Measurements from ENCODE around the gene ANGPTL1.
A peak's percentile ranks its signal among the peaks of the same experiment; 100 is the strongest.
"Not testable (repeated sequence)": the region's sequence is repeated elsewhere in the genome, so short reads cannot be mapped to it uniquely, and the experiment has no call there.

ANGPTL1 gene

DNA sequence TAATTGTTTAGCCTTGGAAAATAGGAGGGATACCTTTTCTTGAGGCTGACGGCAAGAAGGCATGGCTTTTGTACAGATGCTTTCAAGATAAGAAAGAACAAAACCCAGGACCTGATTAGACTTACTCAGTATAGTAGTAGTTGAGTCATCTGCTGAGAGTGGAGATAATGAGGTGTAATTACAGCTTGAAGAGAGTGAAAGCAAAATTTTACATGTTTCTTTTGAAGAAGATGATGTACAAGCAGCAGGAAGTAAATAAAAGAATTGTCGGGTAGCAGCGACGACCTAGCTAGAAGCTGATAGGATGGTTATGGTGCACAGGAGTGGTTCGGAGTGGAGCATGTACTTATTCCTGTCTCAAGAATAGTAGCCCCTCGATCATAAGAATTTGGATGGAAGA lies 6.6 kb downstream of the ANGPTL1 start:
- DNase-seq, result no peak

DNA sequence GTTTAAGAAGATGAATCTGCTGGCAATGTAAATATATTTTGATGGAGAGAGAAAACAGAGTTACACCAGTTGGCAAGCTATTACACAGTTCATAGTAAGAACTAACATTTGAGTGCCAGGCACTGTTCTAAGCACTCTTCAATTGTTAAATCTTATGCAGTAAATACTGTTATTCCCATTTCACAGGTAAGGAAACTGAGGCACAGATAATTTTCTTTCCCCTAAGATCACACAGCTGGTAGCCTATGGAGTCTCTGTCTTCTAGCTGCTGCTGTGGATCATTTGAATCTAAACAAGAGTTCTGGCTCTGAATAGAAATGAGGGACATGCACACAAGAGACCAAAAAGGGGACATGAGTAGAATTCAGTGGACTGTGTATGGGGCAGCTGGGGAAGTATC lies 8.0 kb downstream of the ANGPTL1 start:
- no peak for DNase-seq

DNA sequence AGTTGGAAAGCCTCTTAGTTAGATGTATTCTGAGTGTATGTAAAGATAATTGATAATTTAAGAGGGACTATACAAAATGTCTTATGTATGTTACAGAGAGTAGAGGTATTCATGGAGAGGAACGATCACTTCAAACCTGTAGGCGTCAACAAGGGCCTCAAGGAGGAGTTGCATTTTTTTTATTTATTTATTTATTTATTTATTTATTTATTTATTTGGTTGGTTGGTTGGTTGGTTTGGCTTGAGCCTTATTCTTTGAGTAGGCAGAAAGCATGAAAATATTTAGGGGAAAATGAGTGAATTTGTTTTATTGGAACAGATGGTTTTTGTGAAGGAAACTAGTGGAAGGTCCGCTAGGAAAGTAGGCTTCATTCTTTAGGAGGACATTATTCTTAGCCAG lies 8.5 kb downstream of the ANGPTL1 start:
- DNase-seq, result no peak

DNA sequence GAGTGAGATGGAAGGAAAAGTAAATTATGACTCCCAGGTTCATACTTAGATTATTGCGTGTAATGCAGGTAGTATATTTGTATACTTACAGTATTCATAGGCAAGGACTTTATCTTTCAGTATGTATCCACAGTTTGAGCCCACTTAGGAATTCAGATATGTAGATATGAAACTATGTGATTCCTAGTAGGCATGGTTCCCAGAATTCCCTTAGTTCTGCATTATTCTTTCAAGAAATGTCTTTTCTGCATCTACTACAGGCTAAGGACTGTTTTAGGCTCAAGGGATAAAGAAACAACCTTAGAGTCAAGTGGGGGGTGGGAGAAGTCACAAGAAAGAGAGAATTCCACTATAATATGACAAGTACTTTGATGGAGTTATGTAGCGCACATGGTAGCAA lies 13.8 kb downstream of the ANGPTL1 start:
- no peak for DNase-seq

DNA sequence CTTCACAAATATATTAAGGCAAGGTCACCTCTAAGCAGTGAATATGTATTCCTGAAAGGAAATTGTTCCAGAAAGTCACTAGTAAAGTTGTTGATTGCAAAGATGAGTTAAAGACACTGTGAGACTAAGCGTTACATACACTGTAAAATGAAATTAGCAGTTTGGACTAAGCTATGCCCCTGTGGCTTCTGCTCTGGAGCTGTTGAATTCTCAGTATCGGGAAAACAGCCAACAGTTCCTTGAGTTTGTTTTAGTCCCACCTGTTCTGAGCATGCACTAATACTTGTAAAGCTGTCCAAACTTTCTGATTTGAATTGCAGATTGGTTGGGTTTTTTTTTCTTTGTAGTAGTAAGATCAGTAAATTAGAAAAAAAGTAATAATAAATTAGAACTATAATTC lies 21.0 kb downstream of the ANGPTL1 start:
- no peak for DNase-seq

DNA sequence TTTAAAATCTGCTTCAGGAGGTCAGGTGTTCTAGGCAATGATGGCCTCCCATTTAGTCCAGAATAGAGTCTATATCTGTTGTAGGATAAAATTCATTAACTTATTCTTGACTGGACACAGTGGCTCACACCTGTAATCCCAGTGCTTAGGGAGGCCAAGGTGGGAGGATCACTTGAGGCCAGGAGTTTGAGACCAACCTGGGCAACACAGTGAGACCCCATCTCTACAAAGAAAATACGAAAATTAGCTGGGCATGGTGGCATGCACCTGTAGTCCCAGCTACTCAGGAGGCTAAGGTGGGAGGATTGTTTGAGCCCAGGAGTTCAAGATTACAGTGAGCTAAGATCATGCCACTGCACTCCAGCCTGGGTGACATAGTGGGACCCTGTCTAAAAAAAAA lies 23.0 kb downstream of the ANGPTL1 start:
- not testable (repeated sequence) for DNase-seq

DNA sequence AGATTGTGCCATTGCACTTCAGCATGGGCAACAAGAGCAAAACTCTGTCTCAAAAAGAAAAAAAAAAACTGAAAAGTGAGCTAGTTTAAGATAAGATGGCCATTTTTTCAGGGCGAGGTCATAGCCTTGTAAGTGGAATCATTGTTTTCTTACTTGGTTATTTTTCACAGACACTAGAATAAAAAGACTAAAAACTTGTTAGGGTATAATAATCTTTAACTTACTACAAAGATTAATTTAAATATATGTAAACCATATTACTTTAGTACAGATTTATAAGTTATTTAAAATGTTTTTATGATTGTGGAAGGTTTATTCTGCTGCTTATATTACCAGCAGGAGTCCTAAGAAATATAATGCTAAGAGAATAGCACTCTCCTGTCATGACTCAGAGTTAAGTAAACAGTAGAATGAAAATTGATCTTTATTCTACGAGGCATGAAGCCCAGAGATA lies 23.5 kb downstream of the ANGPTL1 start:
- DNase-seq, result peak; percentile 23

DNA sequence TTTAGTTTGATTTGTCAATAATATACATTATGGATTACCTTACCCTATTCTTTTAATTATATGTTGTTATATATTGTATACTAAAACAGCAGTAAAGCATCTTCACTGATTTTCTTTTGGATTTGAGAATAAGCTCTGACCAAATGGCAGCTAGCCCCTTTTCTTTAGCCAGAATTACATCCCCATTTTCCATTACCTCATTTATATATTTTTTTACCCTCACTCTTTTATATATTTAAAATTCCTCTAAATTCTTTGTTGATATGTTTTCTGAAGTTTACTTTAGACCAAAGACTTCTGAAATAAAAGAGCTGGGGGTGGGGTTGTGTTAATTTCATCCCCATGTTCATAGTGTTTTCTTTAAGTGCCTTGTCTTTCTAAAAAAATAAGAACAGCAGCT lies 24.6 kb downstream of the ANGPTL1 start:
- no peak for DNase-seq

DNA sequence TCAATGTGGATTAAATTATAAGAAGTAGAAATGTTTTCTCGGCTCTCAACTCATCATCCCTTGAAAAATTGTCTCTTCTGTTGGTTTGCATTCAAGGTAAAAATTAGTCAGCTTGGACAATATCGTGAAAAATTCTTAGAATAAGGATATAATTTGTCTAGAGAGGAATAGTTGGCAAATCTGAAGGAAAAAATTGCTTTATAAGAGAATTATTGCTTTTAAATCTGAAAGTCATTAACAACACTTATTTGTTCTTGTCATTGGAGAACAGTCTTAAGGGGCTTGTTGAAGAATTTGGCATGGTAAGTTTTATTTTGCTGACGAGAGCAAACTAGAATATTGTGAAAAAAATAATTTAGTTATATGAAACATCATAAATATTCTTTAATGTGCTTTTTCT lies 26.4 kb downstream of the ANGPTL1 start:
- DNase-seq, result no peak

DNA sequence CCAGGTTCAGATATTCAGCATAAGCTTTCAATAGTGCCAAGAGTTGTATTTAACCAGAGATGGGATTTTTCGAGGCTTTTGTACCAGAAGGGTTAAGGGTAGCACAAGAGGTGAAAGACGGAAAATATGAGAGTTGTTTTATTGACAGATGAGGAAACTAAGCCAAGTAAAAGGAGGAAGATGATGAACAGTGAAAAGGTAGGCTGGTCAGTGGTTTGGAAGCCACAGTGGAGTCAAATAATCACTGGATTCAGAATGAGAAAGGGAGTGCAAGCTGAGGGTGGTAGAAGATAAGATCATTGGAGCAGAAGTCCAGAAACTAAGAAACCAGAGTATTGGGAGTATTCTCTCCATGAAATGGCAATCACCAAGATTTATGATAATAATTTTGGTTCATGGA lies 45.7 kb downstream of the ANGPTL1 start:
- no peak for DNase-seq

DNA sequence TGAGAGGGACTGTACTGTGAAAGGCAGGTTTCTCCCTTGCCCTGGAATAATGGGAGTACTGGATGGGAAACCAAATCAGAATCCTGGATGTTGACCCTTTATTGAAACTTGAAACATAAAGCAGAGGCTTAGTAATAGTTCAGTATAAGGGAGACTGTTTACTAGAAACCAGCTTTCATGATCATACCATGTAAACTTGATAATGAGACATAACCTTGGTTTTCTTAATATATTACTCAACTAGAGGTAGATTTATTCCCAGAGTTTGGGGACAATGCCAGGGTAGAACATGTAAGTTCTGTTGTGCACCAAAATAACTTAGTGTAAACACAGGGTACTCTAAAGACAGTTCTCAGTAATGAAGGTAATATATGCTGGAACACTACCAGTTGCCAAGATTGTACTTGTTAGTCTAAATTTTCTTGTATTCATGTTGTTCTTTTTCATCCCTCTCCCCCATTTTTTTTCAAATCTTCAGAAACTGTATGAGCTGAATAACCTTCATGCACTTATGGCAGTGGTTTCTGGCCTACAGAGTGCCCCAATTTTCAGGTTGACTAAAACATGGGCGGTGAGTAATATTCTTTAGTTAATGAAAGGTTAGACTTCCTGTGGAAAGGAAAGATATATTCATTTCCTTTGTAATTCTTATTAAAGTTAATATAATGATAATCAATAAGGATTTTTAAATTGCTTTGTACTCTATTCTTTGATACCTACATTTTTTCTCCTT lies 49.6 kb downstream of the ANGPTL1 start:
- DNase-seq, result no peak

DNA sequence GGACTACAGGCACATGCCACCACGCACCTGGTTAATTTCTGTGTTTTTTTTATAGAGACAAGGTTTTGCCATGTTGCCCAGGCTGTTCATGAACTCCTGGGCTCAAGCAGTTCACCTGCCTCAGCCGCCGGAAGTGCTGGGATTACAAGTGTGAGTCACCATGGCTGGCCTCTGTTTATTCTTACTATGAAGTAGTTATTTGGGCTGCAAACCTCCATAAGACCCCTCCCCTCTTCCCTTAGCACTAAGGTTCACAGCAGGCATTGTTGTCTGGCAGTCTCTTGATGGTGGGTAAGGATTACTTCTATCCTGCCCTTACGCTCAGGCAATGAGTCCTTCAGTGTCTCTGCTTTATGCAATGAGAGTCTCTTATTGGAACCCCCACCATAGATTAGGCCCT lies 51.8 kb downstream of the ANGPTL1 start:
- DNase-seq, result no peak

DNA sequence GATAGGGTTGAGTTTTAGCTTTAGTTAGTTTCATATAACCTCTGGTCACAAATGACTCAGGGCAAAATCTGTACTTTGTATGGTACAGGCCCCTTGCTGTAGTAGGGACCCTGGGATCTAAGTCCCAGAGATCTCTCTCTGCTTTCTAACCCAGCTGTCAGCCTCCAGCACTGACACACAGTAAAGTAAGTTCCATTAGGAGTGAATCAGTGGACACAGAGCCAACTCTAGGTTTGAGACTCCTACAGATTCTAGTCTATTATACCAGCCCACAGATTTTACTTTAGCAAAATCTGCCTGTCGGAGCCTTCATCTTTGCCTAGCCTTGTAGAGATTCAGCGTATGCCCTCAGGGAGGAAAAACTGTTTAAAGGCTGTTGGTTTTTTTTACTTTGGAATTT lies 52.5 kb downstream of the ANGPTL1 start:
- no peak for DNase-seq

DNA sequence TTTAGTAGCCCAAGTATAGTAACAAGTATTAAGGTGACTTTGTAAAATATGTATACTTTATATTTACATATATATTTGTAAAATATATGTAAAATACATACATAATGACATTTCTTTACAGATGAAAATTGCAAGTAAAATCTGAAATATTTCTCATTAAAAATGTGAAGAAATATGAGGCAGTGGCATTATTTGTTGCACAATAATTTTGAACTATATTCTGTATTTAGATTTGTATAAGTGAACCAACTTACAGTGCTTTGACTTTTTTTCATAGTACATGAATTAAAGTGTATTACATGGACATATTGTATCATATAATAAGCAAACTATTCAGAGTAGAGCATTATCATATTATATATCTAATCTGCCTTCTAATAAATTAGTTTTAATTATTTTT lies 60.3 kb downstream of the ANGPTL1 start:
- no peak for DNase-seq

DNA sequence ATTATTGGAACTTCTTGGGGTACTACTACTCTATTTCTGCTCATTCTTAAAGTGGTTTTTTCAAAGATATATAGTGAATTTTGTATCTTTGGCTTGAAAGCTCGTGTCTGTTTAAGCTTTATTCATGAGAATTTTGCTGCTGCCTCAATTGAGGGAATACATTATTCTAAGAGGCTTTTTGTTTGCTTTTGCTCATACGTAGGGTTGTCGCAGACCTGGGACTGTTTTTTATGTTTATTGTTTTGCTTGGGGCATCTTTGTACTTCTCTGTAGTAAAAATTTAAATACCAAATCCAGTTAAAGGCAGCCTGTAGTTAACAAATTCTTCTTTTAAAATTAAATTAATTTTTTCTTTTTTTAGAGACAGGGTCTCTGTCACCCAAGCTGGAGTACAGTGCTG lies 62.3 kb downstream of the ANGPTL1 start:
- no peak for DNase-seq

DNA sequence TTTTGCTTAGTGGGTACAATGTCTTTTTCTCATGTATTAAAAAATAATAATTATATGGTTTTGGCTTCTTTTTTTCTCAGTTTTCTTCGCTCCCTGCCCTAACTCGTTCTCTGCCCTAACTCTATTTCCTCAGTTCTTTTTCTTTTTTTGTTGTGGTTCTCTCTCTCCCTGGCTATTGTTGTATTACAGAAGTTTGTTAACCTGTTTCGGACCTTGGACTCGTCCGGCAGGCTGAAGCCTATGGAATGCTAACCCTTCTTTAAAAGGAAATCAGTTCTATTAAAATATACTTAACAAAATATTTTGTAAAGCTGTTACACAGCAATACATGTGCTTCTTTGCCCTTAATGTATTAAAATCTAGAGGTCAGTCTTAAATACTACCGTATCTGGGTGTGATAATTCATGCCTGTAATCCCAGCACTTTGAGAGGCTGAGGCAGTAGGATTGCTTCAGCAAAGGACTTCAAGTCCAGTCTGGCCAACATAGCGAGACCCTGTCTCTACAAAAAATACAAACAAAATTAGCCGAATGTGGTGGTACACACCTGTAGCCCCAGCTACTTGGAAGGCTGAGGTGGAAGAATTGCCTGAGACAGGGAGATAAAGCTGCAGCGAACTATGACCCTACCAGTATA lies 64.1 kb downstream of the ANGPTL1 start:
- DNase-seq, result no peak

DNA sequence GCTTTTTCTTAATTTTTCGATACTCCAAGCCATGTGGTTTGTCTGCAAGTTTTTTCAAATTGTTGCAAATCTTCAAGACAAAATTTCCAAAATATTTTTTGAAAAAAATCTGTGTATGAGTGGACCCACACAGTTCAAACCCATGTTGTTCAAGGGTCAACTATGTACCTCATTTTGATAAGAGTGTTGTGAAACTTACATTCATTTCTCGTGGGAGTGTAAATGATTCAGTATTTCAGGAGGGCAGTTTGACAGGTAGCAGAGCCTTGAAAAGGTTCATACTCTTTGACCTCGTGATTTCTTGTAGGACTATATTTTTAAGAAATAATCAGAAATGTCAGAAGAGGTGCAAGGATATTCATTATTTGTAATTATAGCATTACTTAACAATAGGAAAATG lies 68.0 kb downstream of the ANGPTL1 start:
- DNase-seq, result no peak
